ENCODE measurements around the gene COPE.

The COPE gene

DNA sequence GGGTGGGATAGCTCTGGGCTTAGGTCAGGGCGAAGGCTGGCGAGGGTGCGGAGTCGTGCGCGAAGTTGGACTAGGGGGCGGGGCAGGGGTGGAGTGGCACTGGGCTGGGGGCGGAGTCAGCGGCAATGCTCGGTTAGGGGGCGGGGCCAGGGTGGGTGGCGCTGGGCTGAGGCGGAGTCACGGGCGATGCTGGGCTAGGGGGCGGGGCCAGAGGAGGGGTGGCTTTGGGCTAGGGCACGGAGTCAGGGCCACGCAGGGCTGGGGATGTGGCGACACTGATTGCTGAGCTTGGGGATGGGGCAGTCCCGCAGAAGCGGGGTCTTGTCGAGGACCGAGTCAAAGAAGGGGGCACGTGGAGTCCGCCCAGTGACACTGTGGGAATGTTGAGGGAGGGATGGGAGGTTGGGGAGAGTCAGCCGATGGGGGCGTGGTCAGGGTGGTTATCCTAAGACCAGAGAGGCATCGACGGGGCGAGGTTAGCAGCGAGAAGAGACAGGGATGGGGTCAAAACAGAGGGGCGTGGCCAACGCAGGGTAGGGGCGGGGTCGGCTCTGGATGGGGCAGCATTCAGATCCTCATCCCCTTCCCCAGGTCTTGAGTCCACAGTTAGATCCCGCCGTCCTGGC, 13.1 kb upstream of the COPE start:
- no peak overlapping the region for H3K4me3 ChIP-seq (ENCODE audit: low read depth, low read length)
- DNase-seq (ENCODE audit: low read depth) = no peak
- TF ChIP-seq, protein P1, sequence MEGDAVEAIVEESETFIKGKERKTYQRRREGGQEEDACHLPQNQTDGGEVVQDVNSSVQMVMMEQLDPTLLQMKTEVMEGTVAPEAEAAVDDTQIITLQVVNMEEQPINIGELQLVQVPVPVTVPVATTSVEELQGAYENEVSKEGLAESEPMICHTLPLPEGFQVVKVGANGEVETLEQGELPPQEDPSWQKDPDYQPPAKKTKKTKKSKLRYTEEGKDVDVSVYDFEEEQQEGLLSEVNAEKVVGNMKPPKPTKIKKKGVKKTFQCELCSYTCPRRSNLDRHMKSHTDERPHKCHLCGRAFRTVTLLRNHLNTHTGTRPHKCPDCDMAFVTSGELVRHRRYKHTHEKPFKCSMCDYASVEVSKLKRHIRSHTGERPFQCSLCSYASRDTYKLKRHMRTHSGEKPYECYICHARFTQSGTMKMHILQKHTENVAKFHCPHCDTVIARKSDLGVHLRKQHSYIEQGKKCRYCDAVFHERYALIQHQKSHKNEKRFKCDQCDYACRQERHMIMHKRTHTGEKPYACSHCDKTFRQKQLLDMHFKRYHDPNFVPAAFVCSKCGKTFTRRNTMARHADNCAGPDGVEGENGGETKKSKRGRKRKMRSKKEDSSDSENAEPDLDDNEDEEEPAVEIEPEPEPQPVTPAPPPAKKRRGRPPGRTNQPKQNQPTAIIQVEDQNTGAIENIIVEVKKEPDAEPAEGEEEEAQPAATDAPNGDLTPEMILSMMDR (IDR thresholded peaks at IDR 0.05; ENCODE audit: low read depth, low read length, missing control alignments) = no peak
- in situ Hi-C loops (cut with HindIII; ENCODE audit: low sequenced_read_pairs) = no loop called here

GRCh38 chr19:18931316-18932162, 12.4 kb upstream of the COPE start:
- H3K4me3 ChIP-seq (ENCODE audit: low read depth, low read length) = no peak overlapping the region
- TF ChIP-seq, protein P1 (IDR thresholded peaks at IDR 0.05; ENCODE audit: low read depth, low read length, missing control alignments) = no peak
- in situ Hi-C loops (cut with HindIII; ENCODE audit: low sequenced_read_pairs) = no loop called here
- DNase-seq (ENCODE audit: low read depth) = no peak

DNA sequence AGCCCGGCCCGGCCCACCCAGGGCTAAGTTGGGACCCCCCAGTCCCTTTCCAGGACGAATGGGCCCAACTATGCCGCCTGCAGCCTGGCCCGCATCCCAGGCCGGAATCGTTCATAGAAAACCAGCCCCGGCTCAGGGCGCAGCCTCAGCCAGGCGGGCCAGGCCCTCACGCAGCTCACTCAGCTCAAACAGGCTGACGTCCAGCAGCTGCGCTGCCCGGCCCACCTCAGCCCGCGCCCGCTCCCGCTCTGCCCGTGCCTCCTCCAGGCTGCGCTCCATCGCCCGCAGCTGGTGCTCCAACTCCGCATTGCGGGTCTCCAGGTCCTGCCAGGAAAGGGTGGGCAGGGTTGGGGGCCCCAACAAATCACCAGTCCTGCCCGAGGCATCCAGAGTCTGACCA, 10.1 kb upstream of the COPE start:
- TF ChIP-seq, protein P1 (IDR thresholded peaks at IDR 0.05; ENCODE audit: low read depth, low read length, missing control alignments) = no peak
- in situ Hi-C loops (cut with HindIII; ENCODE audit: low sequenced_read_pairs) = no loop called here
- no peak for DNase-seq (ENCODE audit: low read depth)
- H3K4me3 ChIP-seq (ENCODE audit: low read depth, low read length) = no peak overlapping the region

GRCh38 chr19:18928018-18928805, 9.0 kb upstream of the COPE start:
- DNase-seq (ENCODE audit: low read depth) = no peak
- in situ Hi-C loops (cut with HindIII; ENCODE audit: low sequenced_read_pairs) = no loop called here
- H3K4me3 ChIP-seq (ENCODE audit: low read depth, low read length) = no peak overlapping the region
- TF ChIP-seq, protein P1 (IDR thresholded peaks at IDR 0.05; ENCODE audit: low read depth, low read length, missing control alignments) = no peak

DNA sequence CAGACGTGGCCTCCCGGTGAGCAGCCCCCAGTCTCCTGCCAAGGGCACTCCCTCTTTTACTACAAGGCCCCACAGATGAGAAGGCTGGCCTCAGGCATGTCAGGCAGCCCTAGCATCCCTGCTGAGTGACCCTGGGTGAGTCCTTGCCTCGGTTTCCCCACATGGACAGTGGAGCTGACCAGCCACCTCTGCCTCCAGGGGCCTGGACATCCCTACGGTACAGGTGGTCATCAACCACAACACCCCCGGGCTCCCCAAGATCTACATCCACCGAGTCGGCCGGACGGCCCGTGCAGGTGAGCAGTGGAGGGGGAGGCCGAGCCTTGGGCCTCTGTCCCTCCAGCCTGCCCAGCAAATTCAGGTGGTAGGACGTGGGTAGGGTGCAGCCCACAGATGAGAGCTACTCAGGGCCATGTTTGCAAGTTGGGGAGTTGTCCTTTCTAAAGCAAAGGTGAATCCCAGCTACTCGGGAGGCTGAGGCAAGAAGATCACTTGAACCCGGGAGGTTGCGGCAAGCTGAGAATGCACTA, 5.6 kb upstream of the COPE start:
- TF ChIP-seq, protein P1 (IDR thresholded peaks at IDR 0.05; ENCODE audit: low read depth, low read length, missing control alignments) = no peak
- in situ Hi-C loops (cut with HindIII; ENCODE audit: low sequenced_read_pairs) = no loop called here

More for the DNA sequence above, 5.6 kb upstream of the COPE start:
- no peak for DNase-seq (ENCODE audit: low read depth)
- H3K4me3 ChIP-seq (ENCODE audit: low read depth, low read length) = no peak overlapping the region

Data from astrocyte of the cerebellum (primary cell).